Nephron progenitor cell (in vitro differentiated cells): ENCODE measurements around the gene TJP2.

Source experiments
- DNase-seq: peaks from one replicate; pipeline ENCODE4 v3.0.0; 2021
- H3K27ac Mint-ChIP-seq: 2 replicates; pipeline ENCODE4 v1.8.0; 2021; ENCODE audit warnings: mild to moderate bottlenecking, moderate library complexity, mixed read lengths
- H3K27me3 Mint-ChIP-seq: 2 replicates; pipeline ENCODE4 v1.8.0; 2021; ENCODE audit warnings: mild to moderate bottlenecking, low read depth, mixed read lengths; ENCODE audit not compliant: poor library complexity
- H3K36me3 Mint-ChIP-seq: 2 replicates; pipeline ENCODE4 v1.8.0; 2021; ENCODE audit warnings: low read depth, mixed read lengths
- H3K4me1 Mint-ChIP-seq: 2 replicates; pipeline ENCODE4 v1.8.0; 2021; ENCODE audit warnings: mixed read lengths
- H3K4me3 Mint-ChIP-seq: 2 replicates; pipeline ENCODE4 v1.8.0; 2021; ENCODE audit warnings: mild to moderate bottlenecking, moderate library complexity, mixed read lengths
- H3K9me3 Mint-ChIP-seq: 2 replicates; pipeline ENCODE4 v1.8.0; 2021; ENCODE audit warnings: mild to moderate bottlenecking, moderate library complexity, mixed read lengths
- TF ChIP-seq, protein P1 (sequence below): fragments of 200-600 bp; sonication (generic); IDR thresholded peaks from 2 replicates; pipeline ENCODE4 v1.5.0; 2021; ENCODE audit warnings: antibody characterized with exemption

The TJP2 gene

DNA sequence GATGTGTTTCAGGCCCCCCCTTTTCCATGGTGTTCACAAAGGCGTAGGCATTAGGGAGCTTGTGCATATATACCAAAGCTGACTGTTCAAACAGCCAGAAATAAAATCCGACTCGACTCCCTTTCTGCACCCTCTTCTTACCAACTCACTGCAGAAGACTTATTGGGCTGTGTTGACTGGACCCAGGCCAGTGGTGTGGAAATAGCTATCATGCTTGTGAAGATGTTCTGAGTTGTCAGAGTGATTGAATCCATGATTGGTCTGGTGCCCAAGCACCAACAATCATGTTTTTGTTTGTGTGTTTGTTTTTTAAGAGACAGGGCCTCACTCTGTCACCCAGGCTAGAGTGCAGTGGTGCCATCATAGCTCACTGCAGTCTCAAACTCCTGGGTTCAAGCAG lies 21.6 kb downstream of the TJP2 start:
- peaks cover 6% of the 10 kb centered on the region for H3K4me1 Mint-ChIP-seq
- no peaks in the 10 kb centered on the region for H3K9me3 Mint-ChIP-seq
- H3K27me3 Mint-ChIP-seq, result peaks cover 6% of the 10 kb centered on the region
- H3K27ac Mint-ChIP-seq, result no peak overlapping the region
- no peaks in the 10 kb centered on the region for H3K36me3 Mint-ChIP-seq
- TF ChIP-seq, protein P1, sequence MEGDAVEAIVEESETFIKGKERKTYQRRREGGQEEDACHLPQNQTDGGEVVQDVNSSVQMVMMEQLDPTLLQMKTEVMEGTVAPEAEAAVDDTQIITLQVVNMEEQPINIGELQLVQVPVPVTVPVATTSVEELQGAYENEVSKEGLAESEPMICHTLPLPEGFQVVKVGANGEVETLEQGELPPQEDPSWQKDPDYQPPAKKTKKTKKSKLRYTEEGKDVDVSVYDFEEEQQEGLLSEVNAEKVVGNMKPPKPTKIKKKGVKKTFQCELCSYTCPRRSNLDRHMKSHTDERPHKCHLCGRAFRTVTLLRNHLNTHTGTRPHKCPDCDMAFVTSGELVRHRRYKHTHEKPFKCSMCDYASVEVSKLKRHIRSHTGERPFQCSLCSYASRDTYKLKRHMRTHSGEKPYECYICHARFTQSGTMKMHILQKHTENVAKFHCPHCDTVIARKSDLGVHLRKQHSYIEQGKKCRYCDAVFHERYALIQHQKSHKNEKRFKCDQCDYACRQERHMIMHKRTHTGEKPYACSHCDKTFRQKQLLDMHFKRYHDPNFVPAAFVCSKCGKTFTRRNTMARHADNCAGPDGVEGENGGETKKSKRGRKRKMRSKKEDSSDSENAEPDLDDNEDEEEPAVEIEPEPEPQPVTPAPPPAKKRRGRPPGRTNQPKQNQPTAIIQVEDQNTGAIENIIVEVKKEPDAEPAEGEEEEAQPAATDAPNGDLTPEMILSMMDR, result no peak
- H3K4me3 Mint-ChIP-seq, result no peak overlapping the region
- DNase-seq, result no peak

DNA sequence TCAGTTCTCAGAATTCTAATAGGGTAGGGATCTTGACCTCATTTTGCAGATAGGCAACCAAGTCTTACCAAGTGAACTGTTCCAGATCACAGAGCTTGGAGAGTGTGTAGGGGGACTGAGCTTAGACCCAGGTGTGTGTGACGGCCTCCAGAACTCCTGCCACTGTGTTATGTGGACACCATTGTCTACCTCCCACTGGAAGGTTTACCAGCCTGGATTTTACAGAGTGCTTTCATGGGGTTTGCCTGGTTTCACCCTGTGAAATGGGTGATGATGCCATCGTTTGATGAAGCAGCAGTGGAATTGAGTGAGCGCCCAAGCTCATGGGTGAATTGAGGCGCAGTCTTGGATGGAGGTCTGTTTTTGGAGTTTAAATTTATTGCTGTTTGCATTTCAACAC lies 23.6 kb downstream of the TJP2 start:
- TF ChIP-seq, protein P1, result no peak
- Mint-ChIP-seq H3K4me1 (no peaks in the 10 kb centered on the region), H3K27ac (no peak overlapping the region), H3K27me3 (peaks cover 3% of the 10 kb centered on the region), H3K4me3 (no peak overlapping the region), H3K36me3 (no peaks in the 10 kb centered on the region), H3K9me3 (no peaks in the 10 kb centered on the region)
- no peak for DNase-seq

DNA sequence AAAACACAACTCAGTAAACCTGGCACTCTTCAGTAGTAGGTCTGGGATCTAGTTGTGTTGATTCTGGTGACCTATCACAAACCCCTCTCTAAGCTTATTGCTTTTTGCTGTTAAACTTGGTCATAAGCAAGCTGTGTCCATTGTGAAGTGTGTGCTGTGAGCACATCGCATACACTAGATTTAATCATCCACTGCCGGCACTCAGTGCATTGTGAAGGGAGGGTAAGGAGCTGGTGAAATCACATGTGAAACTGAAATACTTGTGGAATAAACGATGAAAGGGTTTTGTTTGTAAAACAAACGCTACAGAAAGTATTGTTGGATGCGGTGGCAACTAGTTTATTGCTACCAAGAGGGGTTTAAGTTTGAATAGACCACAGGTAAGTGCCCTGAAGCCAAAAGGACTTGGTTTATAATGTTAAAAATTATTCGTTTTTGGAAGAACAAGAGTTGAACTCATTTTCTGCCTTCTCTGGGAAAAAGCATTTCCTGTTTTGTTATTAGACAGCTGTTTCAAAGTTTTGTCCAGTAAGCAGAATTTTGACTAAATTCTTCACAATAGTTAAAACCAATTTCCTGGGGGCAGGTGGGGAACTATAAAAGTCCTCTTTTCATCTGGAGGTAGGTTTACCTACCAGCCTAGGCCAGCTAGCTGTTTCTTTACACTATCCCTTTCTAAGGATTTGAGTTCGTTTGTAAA lies 24.6 kb downstream of the TJP2 start:
- Mint-ChIP-seq H3K27me3 (peaks cover 3% of the 10 kb centered on the region), H3K27ac (no peak overlapping the region), H3K36me3 (no peaks in the 10 kb centered on the region), H3K4me1 (no peaks in the 10 kb centered on the region), H3K4me3 (no peak overlapping the region), H3K9me3 (no peaks in the 10 kb centered on the region)
- TF ChIP-seq, protein P1, result no peak
- no peak for DNase-seq

DNA sequence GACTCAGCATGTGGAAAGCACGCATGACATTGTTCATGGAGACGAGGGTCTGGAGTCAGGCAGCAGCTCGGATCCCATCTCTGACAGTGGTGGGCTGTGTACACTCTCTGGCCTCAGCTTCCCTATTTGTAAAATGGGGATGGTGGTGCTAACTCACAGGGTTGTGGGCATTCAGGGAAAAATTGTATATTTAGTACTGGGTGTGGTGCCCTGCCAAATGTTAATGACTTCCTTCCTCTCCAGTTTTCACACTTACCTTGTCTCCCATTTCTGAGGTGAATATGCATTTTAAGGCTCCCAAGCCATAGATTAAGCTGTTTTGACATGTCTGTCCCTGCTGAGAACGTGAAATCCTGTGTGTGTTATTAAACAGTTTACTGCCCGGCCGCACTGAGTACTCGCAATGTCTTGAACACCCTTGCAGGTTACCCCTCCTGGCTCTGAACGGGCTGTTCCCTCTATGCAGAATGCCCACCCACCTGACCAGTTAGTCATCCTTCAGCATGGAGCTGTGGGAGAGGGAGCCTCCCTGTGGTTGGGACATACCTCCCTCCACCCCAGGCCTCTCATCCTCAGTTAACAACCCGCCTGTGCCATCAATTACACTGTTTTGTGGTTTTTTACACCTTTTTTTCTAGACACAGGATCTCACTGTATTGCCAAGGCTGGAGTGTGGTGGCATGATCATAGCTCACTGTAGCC lies 25.8 kb downstream of the TJP2 start:
- TF ChIP-seq, protein P1, result no peak
- no peak overlapping the region for H3K4me3 Mint-ChIP-seq
- peaks cover 9% of the 10 kb centered on the region for H3K4me1 Mint-ChIP-seq
- no peaks in the 10 kb centered on the region for H3K36me3 Mint-ChIP-seq
- no peak for DNase-seq
- peaks cover 3% of the 10 kb centered on the region for H3K27me3 Mint-ChIP-seq
- no peak overlapping the region for H3K27ac Mint-ChIP-seq
- no peaks in the 10 kb centered on the region for H3K9me3 Mint-ChIP-seq

DNA sequence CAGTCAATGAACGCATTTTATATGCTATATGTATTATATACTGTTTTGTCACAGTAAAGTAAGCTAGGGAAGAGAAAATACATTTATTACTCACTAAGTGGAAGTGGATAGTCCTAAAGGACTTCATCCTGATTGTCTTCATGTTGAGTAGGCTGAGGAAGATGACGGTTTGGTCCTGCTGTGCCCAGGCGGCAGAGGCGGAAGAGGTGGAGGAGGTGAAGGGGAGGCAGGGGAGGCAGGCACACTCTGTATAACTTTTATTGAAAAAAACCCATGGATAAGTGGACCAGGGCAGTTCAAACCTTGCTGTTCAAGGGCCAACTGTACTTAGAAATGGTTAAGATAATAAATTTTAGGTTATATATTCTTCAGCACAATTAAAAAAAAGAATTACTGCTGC lies 28.5 kb downstream of the TJP2 start:
- TF ChIP-seq, protein P1, result no peak
- no peak overlapping the region for H3K4me3 Mint-ChIP-seq
- H3K4me1 Mint-ChIP-seq, result peaks cover 18% of the 10 kb centered on the region
- DNase-seq, result no peak
- peaks cover 3% of the 10 kb centered on the region for H3K27me3 Mint-ChIP-seq
- no peak overlapping the region for H3K27ac Mint-ChIP-seq
- H3K9me3 Mint-ChIP-seq, result no peaks in the 10 kb centered on the region
- no peaks in the 10 kb centered on the region for H3K36me3 Mint-ChIP-seq

DNA sequence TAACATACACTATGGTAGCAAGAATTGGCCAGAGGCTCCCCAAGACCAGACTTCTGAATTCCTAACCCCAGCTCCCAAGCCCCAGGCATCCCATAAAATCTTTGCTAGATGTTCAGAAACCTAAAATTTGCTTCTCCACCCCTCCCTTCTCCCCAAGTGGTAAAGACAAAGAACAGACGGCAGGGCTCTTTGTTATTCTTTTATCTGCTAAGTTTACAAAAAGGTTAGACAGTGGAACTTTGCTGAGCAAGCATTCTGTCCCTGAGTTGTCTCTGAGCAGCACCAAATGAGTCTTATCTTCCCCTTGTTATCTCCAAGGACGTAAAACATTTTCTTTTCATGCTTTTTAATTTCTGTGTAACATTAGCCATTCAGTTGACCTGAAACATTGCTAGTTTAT lies 30.2 kb downstream of the TJP2 start:
- H3K36me3 Mint-ChIP-seq, result no peaks in the 10 kb centered on the region
- H3K4me1 Mint-ChIP-seq, result peaks cover 18% of the 10 kb centered on the region
- H3K4me3 Mint-ChIP-seq, result no peak overlapping the region
- H3K9me3 Mint-ChIP-seq, result no peaks in the 10 kb centered on the region
- no peaks in the 10 kb centered on the region for H3K27me3 Mint-ChIP-seq
- DNase-seq, result no peak
- TF ChIP-seq, protein P1, result no peak
- H3K27ac Mint-ChIP-seq, result no peak overlapping the region
